Endothelial cell (in vitro differentiated cells): ENCODE measurements around the gene HOXC13. TPM values are rescaled to one million over a fixed set of nuclear protein-coding genes. Genes with fewer than 3 reads are reported as not detected.

Source experiments
- DNase-seq: peaks from one replicate; pipeline ENCODE4 v3.0.0; 2021; ENCODE audit warnings: low spot score
- H3K27ac Mint-ChIP-seq: one replicate; pipeline ENCODE4 v1.8.0; 2021; ENCODE audit warnings: mixed read lengths, inconsistent platforms; ENCODE audit not compliant: unreplicated experiment
- H3K27me3 Mint-ChIP-seq: one replicate; pipeline ENCODE4 v1.8.0; 2021; ENCODE audit warnings: mild to moderate bottlenecking, moderate library complexity, mixed read lengths, inconsistent platforms; ENCODE audit not compliant: unreplicated experiment
- H3K36me3 Mint-ChIP-seq: one replicate; pipeline ENCODE4 v1.8.0; 2021; ENCODE audit warnings: mild to moderate bottlenecking, low read depth, mixed read lengths, inconsistent platforms; ENCODE audit not compliant: unreplicated experiment
- H3K4me1 Mint-ChIP-seq: one replicate; pipeline ENCODE4 v1.8.0; 2021; ENCODE audit warnings: mild to moderate bottlenecking, mixed read lengths, inconsistent platforms; ENCODE audit not compliant: unreplicated experiment
- H3K4me3 Mint-ChIP-seq: one replicate; pipeline ENCODE4 v1.8.0; 2021; ENCODE audit warnings: mild to moderate bottlenecking, mixed read lengths, inconsistent platforms; ENCODE audit not compliant: unreplicated experiment
- H3K9me3 Mint-ChIP-seq: one replicate; pipeline ENCODE4 v1.8.0; 2021; ENCODE audit warnings: mixed read lengths, inconsistent platforms; ENCODE audit not compliant: unreplicated experiment
- total RNA-seq: library from RNA; stranded (reverse); fragmentation: NEBNext Ultra II Directional; extraction: Animal tissue kit (Norgen Biotek cat#: 25700); gene quantifications from one replicate; pipeline ENCODE4 v1.2.1, GENCODE V29; 2021; ENCODE audit not compliant: unreplicated experiment
- TF ChIP-seq, protein P1 (sequence below): fragments of 200-600 bp; sonication (generic); IDR thresholded peaks from one replicate; pipeline ENCODE4 v1.5.0; 2021; ENCODE audit warnings: antibody characterized with exemption; ENCODE audit not compliant: unreplicated experiment

Gene HOXC13
- total RNA-seq, 1 donor from 2014 or later: 0.38 TPM

DNA sequence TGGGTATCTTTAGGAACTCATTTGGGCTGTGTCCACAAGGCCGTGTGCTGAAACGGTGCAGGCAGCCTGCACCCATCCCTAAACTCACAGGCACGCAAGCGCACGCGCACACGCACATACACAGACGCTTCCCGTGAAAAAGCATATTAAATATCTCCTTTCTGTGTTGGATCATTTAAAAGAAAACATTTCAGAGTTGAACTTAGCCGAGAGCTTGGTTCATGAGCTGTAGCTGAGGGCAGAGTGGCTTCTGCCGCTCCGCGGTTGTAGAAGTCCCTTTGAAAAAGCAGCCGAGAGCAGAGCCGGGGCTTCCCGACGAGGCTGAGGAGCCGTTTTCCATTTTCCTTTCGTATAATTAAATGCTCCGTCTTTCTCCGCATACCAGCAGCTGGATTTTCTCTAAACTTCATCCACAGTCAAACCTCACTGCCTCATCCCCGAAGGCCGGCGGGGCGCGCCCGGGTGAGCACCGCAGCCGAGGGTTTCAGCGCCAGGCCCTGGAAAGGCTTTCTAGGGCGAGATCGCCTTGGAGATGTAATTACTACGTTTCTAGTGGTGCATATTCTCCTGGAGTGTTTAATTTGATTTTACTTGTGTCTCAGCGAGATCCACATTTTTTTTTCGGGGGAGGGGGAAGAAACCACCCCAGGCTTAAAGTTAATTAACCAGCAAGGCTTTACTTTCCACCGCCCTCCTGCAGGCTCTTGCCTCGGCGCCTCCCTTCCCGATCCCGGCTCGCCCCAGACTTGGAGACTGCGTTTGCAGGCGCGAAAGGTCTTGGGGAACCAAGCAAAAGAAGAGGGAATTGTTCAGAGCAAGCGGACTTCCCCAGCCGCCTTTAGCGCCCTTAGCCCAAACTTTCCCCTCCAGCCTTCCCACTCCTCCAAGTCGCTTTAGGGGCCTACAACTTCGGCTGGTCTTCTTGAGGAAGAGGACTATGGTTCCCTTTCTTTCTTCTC is 3.0 kb upstream of the HOXC13 start:
- TF ChIP-seq, protein P1, sequence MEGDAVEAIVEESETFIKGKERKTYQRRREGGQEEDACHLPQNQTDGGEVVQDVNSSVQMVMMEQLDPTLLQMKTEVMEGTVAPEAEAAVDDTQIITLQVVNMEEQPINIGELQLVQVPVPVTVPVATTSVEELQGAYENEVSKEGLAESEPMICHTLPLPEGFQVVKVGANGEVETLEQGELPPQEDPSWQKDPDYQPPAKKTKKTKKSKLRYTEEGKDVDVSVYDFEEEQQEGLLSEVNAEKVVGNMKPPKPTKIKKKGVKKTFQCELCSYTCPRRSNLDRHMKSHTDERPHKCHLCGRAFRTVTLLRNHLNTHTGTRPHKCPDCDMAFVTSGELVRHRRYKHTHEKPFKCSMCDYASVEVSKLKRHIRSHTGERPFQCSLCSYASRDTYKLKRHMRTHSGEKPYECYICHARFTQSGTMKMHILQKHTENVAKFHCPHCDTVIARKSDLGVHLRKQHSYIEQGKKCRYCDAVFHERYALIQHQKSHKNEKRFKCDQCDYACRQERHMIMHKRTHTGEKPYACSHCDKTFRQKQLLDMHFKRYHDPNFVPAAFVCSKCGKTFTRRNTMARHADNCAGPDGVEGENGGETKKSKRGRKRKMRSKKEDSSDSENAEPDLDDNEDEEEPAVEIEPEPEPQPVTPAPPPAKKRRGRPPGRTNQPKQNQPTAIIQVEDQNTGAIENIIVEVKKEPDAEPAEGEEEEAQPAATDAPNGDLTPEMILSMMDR: no peak
- H3K36me3 Mint-ChIP-seq: peaks cover 8% of the 10 kb centered on the region
- H3K27me3 Mint-ChIP-seq: peaks cover 38% of the 10 kb centered on the region
- no peaks in the 10 kb centered on the region for H3K9me3 Mint-ChIP-seq
- peaks cover 17% of the 10 kb centered on the region for H3K4me1 Mint-ChIP-seq
- no peak overlapping the region for H3K27ac Mint-ChIP-seq
- no peak for DNase-seq
- H3K4me3 Mint-ChIP-seq: no peak overlapping the region

DNA sequence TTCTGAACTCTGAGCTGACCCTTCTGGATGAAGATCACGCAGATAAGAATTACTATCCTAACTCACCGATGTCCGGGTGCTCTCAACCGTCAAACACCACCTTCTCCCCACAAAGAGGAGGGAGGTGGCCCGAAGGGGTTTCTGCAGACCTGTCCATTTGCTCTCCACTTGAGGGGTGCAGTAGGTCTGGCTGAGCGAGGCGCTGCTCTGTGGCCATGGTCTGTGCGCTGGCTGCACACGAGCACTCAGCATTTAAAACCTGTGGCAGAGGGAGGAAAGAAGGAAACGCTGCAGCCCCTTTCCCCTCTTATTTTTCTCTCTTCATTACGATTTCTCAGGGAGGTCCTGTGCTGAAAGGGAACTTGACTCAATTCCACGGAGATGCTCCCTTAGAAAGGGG is 1.5 kb upstream of the HOXC13 start:
- TF ChIP-seq, protein P1: no peak
- H3K4me1 Mint-ChIP-seq: peaks cover 17% of the 10 kb centered on the region
- H3K36me3 Mint-ChIP-seq: peaks cover 8% of the 10 kb centered on the region
- no peak overlapping the region for H3K27ac Mint-ChIP-seq
- no peaks in the 10 kb centered on the region for H3K9me3 Mint-ChIP-seq
- no peak overlapping the region for H3K4me3 Mint-ChIP-seq
- no peak for DNase-seq
- H3K27me3 Mint-ChIP-seq: peaks cover 42% of the 10 kb centered on the region

DNA sequence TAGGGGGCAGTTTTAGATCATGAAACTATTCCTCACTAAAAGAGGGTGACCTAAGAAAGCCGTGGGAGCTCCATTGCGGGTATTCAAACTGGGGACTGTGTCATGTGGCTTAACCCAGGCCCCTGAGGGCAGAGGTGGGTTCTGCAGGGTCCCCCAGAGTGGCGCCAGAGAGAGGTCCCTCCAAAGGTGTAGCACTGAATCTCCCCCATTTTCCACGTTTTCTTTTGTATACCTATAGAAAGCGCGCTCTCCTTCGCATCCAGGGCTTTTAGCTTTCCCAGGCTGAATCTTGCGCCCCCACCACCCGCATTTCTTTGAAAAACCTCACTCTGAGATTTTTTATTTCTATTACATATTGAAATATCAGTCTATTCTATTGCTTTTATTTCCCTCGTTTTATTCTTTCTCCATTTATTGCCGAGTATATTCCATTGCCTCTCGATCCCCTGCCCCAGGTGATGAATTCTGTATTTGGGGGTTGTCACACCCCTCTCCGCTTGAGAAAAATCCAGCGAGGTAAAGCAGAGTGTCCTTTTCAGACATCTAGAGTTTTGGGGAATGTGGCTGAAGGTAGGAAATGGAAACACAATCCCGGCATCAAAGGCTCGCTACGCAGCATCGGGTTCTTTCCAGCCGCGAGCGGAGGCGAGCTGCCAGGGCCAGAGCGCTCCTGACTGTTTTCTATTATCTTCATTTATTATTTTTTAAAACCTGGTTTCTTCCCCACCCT is 870 bp upstream of the HOXC13 start:
- H3K4me3 Mint-ChIP-seq: no peak overlapping the region
- no peak for DNase-seq
- no peaks in the 10 kb centered on the region for H3K9me3 Mint-ChIP-seq

DNA sequence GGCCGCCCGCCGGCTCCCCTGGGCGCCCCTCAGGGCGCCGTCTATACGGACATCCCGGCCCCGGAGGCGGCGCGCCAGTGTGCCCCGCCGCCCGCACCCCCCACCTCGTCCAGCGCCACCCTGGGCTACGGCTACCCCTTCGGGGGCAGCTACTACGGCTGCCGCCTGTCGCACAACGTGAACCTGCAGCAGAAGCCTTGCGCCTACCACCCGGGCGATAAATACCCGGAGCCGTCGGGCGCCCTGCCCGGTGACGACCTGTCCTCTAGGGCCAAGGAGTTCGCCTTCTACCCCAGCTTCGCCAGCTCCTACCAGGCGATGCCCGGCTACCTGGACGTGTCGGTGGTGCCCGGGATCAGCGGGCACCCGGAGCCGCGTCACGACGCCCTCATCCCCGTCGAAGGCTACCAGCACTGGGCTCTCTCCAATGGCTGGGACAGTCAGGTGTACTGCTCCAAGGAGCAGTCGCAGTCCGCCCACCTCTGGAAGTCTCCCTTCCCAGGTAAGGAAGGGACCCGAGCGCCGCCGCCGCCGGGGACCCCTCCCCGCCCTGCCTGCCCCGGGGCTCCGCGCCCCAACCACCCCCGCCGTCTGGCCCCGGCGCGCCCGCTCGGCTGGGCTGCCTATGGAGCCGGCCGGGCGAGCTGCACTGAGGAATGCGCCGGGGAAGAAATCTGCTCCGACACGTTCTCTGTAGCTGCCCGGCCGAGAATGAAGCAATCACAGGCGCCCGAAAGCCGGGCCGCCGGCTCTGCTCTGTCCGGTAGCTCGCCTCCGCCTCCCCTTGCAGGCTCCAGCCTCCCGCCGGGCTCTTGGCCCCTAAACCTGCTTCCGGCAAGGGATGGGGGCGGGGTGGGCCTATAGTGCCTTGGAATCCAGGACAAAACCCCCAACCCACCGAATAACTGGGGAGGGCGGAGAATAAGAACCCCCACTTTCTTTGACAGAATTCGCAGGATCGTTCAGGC is 794 bp downstream of the HOXC13 start:
- Mint-ChIP-seq H3K9me3 (no peaks in the 10 kb centered on the region), H3K27me3 (peaks cover 31% of the 10 kb centered on the region), H3K4me1 (peaks cover 18% of the 10 kb centered on the region), H3K27ac (no peak overlapping the region), H3K36me3 (peaks cover 8% of the 10 kb centered on the region), H3K4me3 (no peak overlapping the region)
- TF ChIP-seq, protein P1: no peak
- DNase-seq: peak; percentile 62

More for the DNA sequence above, 870 bp upstream of the HOXC13 start:
- H3K27me3 Mint-ChIP-seq: peaks cover 37% of the 10 kb centered on the region
- H3K27ac Mint-ChIP-seq: peak overlapping the region; percentile 45
- H3K4me1 Mint-ChIP-seq: peaks cover 18% of the 10 kb centered on the region
- TF ChIP-seq, protein P1: no peak
- peaks cover 8% of the 10 kb centered on the region for H3K36me3 Mint-ChIP-seq
